Testis (tissue), 3 donors: Measurements from ENCODE around the gene PRR33. TPM values are rescaled to one million over a fixed set of nuclear protein-coding genes. Genes with fewer than 3 reads are reported as not detected.
"Not testable (repeated sequence)": the region's sequence is repeated elsewhere in the genome, so short reads cannot be mapped to it uniquely, and the experiment has no call there.

Experiments used
- DNase-seq: peaks from one replicate; pipeline ENCODE4 v3.0.0-alpha.2; 2019
- H3K27ac ChIP-seq, 2 donors: fragments of 200-600 bp; sonication (generic); one replicate each; pipeline ENCODE4 v1.5.1; 2019
- H3K27me3 ChIP-seq: fragments of 200-600 bp; sonication (generic); one replicate; pipeline ENCODE4 v1.5.1; 2019
- H3K36me3 ChIP-seq: fragments of 200-600 bp; sonication (generic); one replicate; pipeline ENCODE4 v1.5.1; 2017; ENCODE audit warnings: low read depth; ENCODE audit errors: missing control alignments
- H3K4me1 ChIP-seq: fragments of 200-600 bp; sonication (generic); one replicate; pipeline ENCODE4 v1.5.1; 2019
- H3K4me3 ChIP-seq, 2 donors: fragments of 200-600 bp; sonication (generic); one replicate each; pipeline ENCODE4 v1.5.1; 2017 to 2019
- H3K9me3 ChIP-seq: fragments of 200-600 bp; sonication (generic); one replicate; pipeline ENCODE4 v1.5.1; 2017
- CTCF ChIP-seq, 3 experiments: fragments of 450-650 bp in 2 of 3; fragments of 200-600 bp in 1 of 3; sonication (generic) in 1 of 3; IDR thresholded peaks; one replicate each; pipeline ENCODE4 v1.5.1; 2016 to 2019; ENCODE audit warnings: antibody characterized with exemption in 3 of 3, mild to moderate bottlenecking in 2 of 3, moderate library complexity in 1 of 3
- POLR2A ChIP-seq: fragments of 450-650 bp; IDR thresholded peaks from one replicate; pipeline ENCODE4 v1.6.1; 2017; ENCODE audit warnings: antibody characterized with exemption, mild to moderate bottlenecking, moderate library complexity
- WGBS, 2 donors: methylation state at CpG; one replicate each; pipeline ENCODE4 v1.1.5; 2018; 5-methylcytosine and 5-hydroxymethylcytosine counted together
- intact Hi-C: fragments of 100-400 bp; cut with DNase I; formaldehyde crosslinking; loops from one replicate; pipeline ENCODE4 v1.15.1; 2023; ENCODE audit warnings: low total_unique reads
- polyA plus RNA-seq: library from polyadenylated mRNA; stranded (reverse); fragments of 350-450 nt; fragmentation: Illumina TruSeq; extraction: RNeasy Lipid Tissue Mini Kit (QIAGEN cat#74804); gene quantifications from one replicate; pipeline ENCODE4 v1.2.3, GENCODE V29; 2014; ENCODE audit warnings: low read depth, low replicate concordance; ENCODE audit not compliant: insufficient read depth
- total RNA-seq, 2 donors: library from RNA; depleted of rRNA; stranded (reverse); fragments of >200 nt; gene quantifications; one replicate each; pipeline ENCODE4 v1.2.3, GENCODE V29; 2016

The PRR33 gene
- total and polyA plus RNA-seq, 3 donors from 2014 or later: 0.06 TPM; not detected in 2

GRCh38 chr11:1889224-1889930 is 2.3 kb downstream of the PRR33 start:
- no peaks in the 10 kb centered on the region for H3K9me3 ChIP-seq
- no peak for TF ChIP-seq CTCF (IDR thresholded peaks at IDR 0.05)
- no peak for TF ChIP-seq POLR2A
- intact Hi-C loops: loop anchor here (5.0 kb wide), 1 partner anchor 42 kb away; no protein-coding TSS in a partner anchor
- 80 to 87% methylated on average over 10 to 34 of the region's 34 CpGs for WGBS, 2 donors
- H3K4me3 ChIP-seq: no peak overlapping the region
- H3K4me1 ChIP-seq: no peaks in the 10 kb centered on the region
- no peak for DNase-seq
- no peaks in the 10 kb centered on the region for H3K27me3 ChIP-seq
- no peak overlapping the region for H3K27ac ChIP-seq
- H3K36me3 ChIP-seq: no peaks in the 10 kb centered on the region

GRCh38 chr11:1888811-1889210 is 2.9 kb downstream of the PRR33 start:
- H3K4me3 ChIP-seq: no peak overlapping the region
- no peaks in the 10 kb centered on the region for H3K36me3 ChIP-seq
- no peak for DNase-seq
- intact Hi-C loops: loop anchor here (5.0 kb wide), 1 partner anchor 42 kb away; no protein-coding TSS in a partner anchor
- TF ChIP-seq POLR2A: no peak
- TF ChIP-seq CTCF (IDR thresholded peaks at IDR 0.05): no peak
- no peaks in the 10 kb centered on the region for H3K4me1 ChIP-seq
- WGBS, 2 donors: 91% methylated on average over 6 of the region's 6 CpGs
- no peak overlapping the region for H3K27ac ChIP-seq
- H3K27me3 ChIP-seq: no peaks in the 10 kb centered on the region
- no peaks in the 10 kb centered on the region for H3K9me3 ChIP-seq

DNA sequence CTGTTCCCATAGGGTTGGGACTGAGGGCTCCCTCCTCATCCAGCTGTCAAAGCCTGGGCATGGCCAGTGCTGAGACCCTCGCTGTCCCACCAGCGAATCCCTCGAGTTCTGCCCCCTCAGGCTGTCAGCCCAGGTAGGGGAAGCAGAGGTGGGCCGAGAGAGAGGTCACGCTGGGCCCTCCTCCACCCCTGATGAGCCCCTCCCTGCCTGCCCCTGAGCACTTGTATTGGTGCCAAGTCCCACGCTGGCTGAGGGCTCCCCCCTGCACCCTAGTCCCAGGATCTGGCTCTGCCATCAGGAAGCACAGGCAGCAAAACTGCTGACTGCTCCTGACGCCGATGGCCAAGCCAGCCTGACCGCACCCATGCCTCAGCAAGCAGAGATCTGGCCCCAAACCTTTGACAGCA is 3.3 kb downstream of the PRR33 start:
- intact Hi-C loops: loop anchor here (5.0 kb wide), 1 partner anchor 41 kb away; no protein-coding TSS in a partner anchor
- Histone ChIP-seq H3K4me1 (no peaks in the 10 kb centered on the region), H3K9me3 (no peaks in the 10 kb centered on the region), H3K27ac (no peak overlapping the region), H3K27me3 (no peaks in the 10 kb centered on the region), H3K4me3 (no peak overlapping the region), H3K36me3 (no peaks in the 10 kb centered on the region)
- TF ChIP-seq CTCF (IDR thresholded peaks at IDR 0.05) (no peak), POLR2A (no peak)
- WGBS, 2 donors: 68 to 83% methylated on average over 5 to 9 of the region's 9 CpGs
- no peak for DNase-seq

GRCh38 chr11:1887451-1888346 is 4.0 kb downstream of the PRR33 start:
- Histone ChIP-seq H3K27ac (no peak overlapping the region), H3K36me3 (no peaks in the 10 kb centered on the region), H3K4me1 (peaks cover under 1% of the 10 kb centered on the region), H3K27me3 (no peaks in the 10 kb centered on the region), H3K9me3 (no peaks in the 10 kb centered on the region), H3K4me3 (no peak overlapping the region)
- intact Hi-C loops: loop anchor here (5.0 kb wide), 1 partner anchor 40 kb away; no protein-coding TSS in a partner anchor
- no peak for DNase-seq
- WGBS, 2 donors: 88 to 96% methylated on average over 3 to 11 of the region's 11 CpGs
- TF ChIP-seq CTCF (IDR thresholded peaks at IDR 0.05) (no peak), POLR2A (no peak)

DNA sequence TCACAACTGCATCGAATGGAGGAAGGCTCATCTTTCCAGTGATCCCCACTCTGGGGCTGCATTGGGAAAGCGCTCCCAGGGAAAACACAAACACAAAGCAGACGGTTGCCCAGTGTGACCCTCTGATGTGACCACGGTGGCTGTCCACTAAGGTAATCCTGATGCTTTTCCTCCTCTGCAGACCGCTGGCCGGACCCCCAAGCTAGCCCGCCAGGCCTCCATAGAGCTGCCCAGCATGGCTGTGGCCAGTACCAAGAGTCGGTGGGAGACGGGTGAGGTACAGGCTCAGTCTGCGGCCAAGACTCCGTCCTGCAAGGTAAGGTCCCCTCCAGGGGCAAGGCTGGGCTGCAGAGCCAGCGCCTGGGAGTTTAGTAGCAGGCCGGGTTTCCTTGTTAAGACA is 5.1 kb downstream of the PRR33 start:
- DNase-seq, H3K9me3 ChIP-seq, H3K4me3 ChIP-seq, H3K27ac ChIP-seq, H3K27me3 ChIP-seq, H3K4me1 ChIP-seq, H3K36me3 ChIP-seq: not testable (repeated sequence)
- 84 to 93% methylated on average over 3 to 13 of the region's 13 CpGs for WGBS, 2 donors
- intact Hi-C loops: loop anchor here (5.0 kb wide), 1 partner anchor 39 kb away; no protein-coding TSS in a partner anchor
